HG02973 (cell line): ENCODE results near the gene ZSCAN22.
"Not testable (repeated sequence)": the region's sequence is repeated elsewhere in the genome, so short reads cannot be mapped to it uniquely, and the experiment has no call there.

Experiments
- ATAC-seq: cut with Tn5 transposase; IDR thresholded peaks from one replicate; pipeline ENCODE4 v1.9.1; 2021; ENCODE audit warnings: moderate library complexity; ENCODE audit not compliant: unreplicated experiment

The ZSCAN22 gene

DNA sequence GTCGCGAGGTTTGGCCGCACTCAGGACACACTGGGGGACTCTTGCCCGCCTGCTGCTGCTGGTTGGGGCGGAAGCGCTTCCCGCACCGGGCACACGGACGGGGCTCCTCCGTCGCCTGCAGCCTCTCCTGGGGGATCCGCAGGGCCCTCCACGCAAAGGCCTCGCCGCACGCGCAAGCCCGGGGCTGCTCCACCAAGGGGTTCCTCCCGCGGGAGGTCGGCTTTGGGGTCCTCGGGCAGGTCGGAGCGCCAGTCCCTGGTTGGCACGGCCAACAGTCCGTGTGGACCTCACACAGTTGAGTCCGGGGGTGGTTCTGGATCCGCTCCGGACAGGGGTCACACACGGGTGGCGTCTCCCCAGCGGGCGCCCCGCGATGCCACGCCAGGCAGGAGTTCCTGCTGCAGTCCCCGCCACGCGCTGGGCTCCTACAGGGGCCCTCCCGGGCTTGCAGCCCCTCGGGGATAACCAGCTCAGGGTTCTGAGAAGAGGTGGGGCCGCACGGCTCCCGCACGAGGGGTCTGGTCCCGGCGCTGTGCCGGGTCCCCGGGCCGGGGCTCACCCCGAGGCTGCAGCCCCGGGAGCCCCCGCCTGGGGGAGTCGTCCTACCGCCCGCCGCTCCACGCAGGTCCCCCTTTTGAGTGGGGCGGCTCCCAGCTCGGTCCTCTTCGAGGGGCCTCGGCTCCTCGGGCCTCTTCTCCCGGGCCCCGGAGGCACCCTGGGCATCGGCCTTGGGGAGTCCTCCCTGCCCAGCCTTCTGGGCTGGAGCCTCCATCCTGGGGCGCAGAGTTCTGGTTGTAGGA is 42.0 kb downstream of the ZSCAN22 start:
- no peak for ATAC-seq

DNA sequence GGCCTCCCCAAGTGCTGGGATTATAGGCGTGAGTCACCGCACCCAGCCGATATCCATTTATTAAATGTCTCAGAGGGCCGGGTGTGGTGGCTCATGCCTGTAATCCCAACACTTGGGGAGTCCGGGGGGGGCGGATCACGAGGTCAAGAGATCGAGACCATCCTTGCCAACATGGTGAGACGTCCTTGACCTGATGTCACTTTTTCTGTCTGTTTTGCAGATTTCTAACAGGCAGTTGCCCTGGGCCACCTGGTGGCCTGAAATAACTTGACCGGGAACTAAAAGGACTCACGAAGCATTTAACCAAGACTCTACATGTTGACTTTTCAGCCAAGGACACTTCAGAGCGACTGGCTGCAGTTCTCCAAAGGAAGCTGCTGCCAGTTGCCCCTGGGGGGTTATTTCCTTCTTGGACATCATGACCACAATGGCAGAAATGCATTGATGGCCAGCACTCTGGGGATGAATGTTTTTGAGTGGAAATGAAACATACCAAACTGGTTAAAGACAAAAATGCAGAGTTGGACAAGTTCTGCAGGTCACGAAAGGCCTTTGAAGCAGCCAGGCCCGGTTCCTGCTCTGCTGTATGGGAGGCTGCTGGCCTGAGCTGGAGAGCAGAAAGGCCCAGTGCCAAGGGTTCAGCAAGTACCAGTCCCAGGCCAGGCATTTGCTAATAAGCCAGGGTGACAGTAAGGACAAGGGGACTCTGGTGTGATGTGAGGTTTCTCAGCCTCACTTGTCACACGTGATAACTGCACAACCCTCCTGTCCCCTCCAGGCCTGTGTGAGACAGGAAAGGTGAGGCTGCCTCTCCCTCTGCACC is 45.7 kb downstream of the ZSCAN22 start:
- ATAC-seq: no peak

DNA sequence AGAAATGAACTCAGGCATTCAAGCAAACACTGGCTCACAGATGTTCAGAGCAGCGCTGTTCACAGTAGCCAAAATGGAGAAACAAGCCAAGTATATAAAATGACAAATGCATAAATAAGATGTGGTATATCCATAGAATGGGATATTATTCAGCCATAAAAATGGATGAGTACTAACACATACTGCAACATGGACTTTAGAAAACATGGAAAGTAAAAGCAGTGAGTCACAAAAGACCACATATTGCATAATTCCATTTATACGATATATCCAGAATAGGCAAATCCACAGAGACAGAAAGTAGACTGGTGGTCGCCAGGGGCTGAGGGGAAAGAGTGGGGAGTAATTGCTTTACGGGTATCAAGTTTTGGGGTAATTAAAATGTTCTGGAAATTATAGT is 47.4 kb downstream of the ZSCAN22 start:
- no peak for ATAC-seq

DNA sequence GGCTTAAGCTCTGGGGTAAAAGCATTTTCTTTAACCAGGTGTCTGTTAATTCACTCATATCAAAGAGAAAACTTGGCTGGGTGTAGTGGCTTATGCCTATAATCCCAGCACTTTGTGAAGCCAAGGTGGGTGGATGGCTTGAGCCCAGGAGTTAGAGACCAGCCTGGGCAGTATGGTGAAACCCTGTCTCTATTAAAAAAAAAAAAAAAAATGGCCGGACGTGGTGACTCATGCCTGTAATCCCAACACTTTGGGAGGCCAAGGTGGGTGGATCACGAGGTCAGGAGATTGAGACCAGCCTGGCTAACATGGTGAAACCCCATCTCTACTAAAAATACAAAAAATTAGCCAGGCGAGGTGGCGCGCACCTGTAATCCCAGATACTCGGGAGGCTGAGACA is 49.9 kb downstream of the ZSCAN22 start:
- not testable (repeated sequence) for ATAC-seq

DNA sequence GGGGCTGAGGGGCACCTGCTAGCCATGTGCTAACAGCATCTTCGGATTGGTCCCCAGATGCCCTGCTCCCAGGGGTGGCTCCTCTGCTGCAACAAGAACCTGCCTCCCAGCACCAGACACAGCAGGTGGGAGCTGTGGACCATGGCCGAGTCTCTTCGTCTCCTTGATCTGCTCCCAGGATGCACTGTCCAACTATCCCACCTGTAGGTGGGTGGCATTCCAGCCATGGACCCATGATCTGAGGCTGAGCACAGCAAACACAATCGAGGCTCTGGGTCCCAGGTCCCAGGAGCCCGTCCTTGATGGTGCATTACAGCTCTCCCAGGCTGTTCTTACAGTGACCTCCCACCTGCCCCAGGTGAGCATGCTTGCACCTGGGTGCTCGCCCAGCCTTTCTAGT is 52.5 kb downstream of the ZSCAN22 start:
- no peak for ATAC-seq

DNA sequence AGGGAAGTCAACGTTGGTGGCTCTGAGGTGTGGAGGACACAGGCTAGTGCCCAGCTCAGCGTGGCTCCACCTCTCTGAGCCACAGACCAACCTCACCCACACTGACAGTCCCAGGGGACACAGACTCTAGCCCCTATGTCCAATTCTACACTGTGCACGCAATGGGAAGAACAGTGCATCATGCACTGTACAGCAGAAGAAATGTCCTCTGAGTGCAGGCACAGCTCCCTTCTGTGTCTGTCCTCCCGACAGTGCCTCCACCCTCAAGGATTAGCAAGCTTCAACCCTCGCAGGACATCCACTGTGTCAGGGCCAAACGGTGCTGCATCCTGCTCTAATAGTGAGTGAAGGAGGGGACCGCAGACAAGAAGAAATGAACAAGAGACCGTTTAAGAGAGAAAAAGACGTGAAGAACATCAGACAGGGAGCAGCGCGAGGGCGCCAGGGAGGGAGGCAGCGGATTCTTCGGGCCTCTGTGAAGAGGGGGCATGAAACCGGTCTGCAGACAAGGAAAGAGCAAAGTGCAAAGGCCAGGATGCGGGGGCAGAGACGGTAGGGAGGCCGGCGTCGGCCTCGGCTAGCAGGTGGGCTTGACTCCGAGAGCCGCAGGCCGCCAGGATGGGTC is 53.4 kb downstream of the ZSCAN22 start:
- no peak for ATAC-seq

- peak; percentile 67 for ATAC-seq
These were observed 54.1 kb downstream of the ZSCAN22 start, which contains the start of gene ZNF837 for GRCh38 chr19:58380662-58381459. TSS of gene ZNF837 (minus strand) at chr19:58381030. CDS start at chr19:58369332, 11,698 bp downstream.

DNA sequence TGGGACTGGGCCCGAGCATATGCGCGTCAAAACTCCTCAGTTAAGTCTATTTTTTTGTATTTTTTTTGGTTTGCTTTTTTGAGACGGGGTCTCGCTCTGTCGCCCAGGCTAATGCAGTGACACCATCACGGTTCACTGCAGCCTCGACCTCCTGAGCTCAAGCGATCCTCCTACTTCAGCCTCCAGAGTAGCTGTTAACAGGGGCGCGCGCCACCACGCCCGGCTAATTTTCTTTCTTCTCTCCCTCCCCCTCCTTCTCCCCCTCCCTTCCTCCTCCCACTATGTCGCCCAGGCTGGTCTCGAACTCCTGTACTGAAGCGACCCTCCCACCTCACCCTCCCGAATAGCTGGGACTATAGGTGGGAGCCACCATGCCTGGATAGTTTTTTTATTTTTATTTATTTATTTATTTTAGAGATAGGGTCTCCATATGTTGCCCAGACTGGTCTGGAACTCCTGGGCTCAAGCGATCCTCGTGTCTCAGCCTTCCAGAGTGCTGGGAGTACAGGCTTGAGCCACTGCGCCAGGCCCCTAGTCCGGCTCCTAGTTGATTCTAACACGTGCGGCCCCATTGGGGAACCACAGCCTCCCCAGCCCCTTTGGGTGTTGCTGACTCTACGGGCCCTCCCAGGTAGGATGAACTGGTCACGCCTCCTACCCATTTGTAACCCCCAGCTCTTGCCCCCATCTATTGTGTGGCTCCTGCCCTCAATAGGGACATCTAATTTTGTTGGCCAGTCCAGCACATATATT is 54.8 kb downstream of the ZSCAN22 start:
- ATAC-seq: no peak

DNA sequence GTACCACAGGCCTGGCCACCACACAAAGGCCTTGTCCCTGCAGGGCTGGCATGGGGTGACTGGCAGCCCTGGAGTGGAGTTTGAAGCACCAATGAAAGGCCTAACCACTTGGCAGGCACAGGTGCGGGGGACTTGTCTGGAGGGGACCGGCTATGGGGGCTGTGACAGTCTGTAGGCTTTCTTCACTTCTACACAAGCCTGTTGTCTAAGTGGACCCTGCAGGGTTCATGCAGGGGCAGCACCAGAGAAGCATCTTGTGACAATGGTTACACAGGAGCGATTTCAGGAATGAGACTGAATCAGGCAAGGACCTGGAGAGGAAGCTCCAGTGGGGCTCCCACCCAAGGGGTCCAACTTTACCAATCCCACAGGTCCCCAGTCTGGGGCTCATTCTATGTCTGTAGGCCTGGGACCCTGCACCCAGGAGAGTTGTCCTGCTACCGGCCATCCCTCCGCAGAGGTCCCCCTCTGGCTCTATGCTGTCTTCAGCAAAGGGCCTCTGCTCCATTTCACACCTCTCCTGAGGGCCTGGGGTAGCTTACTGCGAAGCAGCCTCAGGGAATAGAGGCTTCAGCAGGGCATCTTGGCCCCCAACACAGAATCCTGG is 56.3 kb downstream of the ZSCAN22 start:
- ATAC-seq: no peak

- no peak for ATAC-seq
These were observed 58.6 kb downstream of the ZSCAN22 start for GRCh38 chr19:58385313-58385890.

- no peak for ATAC-seq
These were observed 59.2 kb downstream of the ZSCAN22 start for GRCh38 chr19:58385891-58386575.

- peak; percentile 77 for ATAC-seq
These were observed 60.0 kb downstream of the ZSCAN22 start, which contains the start of gene RPS5 for GRCh38 chr19:58386576-58387337. TSS of gene RPS5 (plus strand) at chr19:58387269. CDS start at chr19:58388138, 869 bp downstream.

DNA sequence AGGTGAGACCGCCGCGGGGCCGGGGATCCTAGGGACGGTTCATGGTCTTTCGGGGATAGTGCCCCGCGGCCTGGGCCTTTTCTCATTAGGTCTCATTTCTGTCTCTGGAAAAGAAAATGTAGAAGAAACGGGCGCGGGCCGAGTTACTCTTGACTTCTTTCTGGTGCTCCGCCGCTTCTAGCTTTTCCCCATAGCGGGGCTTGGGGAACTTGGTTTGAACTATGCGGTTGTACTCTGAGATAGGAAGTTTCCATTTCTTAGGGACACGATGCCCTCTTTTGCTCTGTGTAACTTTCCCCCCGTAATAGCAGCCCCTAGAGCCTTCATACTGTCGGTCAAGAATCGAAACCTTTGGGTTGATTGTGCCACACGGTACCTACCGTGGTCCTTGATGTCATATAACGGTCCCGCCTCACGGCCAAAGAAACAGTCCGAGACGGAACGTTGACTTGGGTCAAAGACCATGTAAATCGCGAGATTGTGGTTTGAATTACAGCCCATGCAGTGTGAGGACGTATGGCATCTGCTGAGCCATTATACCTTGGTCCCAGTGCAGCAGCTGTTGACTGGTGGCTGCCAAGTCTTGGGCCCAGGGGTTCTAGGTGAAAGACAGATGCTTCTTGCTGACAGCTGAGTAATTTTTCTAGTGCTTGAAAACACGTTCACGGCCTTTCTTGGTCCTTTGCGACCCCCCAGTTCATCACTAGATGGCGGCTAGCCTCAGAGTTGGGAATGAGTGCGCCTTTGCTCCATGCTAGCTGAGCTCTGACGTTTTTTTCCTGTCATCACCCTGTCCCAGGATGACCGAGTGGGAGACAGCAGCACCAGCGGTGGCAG is 60.8 kb downstream of the ZSCAN22 start:
- ATAC-seq: no peak

DNA sequence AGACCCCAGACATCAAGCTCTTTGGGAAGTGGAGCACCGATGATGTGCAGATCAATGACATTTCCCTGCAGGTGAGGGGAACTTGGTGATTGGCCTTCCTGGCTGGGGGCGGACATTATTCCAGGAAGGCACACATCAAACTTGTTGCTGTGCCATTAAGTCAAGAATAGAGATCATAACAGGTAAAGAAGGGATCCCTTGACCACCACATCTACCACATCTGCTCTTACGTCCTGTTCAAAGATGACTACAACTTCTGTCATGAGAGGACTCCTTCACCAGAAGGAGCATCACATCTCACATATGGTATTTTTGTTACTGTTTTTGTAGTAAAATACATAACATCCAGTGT is 61.4 kb downstream of the ZSCAN22 start:
- ATAC-seq: no peak
